Mesothelial cell of epicardium (in vitro differentiated cells): ENCODE results near the gene TSPAN4. TPM values are rescaled to one million over a fixed set of nuclear protein-coding genes. Genes with fewer than 3 reads are reported as not detected.
A peak's percentile ranks its signal among the peaks of the same experiment; 100 is the strongest.

ENCODE experiments used
- DNase-seq, 2 experiments: peaks; one replicate each; pipeline ENCODE4 v3.0.0; 2021; ENCODE audit warnings: low spot score in 2 of 2; ENCODE audit not compliant: unreplicated experiment in 2 of 2
- H3K27ac Mint-ChIP-seq: 2 replicates; pipeline ENCODE4 v1.8.0; 2021; ENCODE audit warnings: mixed read lengths
- H3K27me3 Mint-ChIP-seq: 2 replicates; pipeline ENCODE4 v1.8.0; 2021; ENCODE audit warnings: low read depth, mixed read lengths
- H3K36me3 Mint-ChIP-seq: 2 replicates; pipeline ENCODE4 v1.8.0; 2021; ENCODE audit warnings: mixed read lengths
- H3K4me1 Mint-ChIP-seq: 2 replicates; pipeline ENCODE4 v1.8.0; 2021; ENCODE audit warnings: mixed read lengths
- H3K4me3 Mint-ChIP-seq: 2 replicates; pipeline ENCODE4 v1.8.0; 2021; ENCODE audit warnings: mild to moderate bottlenecking, moderate library complexity, mixed read lengths
- H3K9me3 Mint-ChIP-seq: 2 replicates; pipeline ENCODE4 v1.8.0; 2021; ENCODE audit warnings: mixed read lengths
- CTCF ChIP-seq: fragments of 200-600 bp; sonication (generic); IDR thresholded peaks from one replicate; pipeline ENCODE4 v1.5.0; 2021; ENCODE audit warnings: antibody characterized with exemption; ENCODE audit not compliant: unreplicated experiment
- total RNA-seq: library from RNA; stranded (reverse); gene quantifications from 3 replicates; pipeline ENCODE4 v1.2.1, GENCODE V29; 2021

TSPAN4 gene
- total RNA-seq, 1 donor from 2014 or later = 94.1 TPM

- TF ChIP-seq CTCF = no peak
- H3K36me3 Mint-ChIP-seq = peaks cover 2% of the 10 kb centered on the region
- no peaks in the 10 kb centered on the region for H3K4me1 Mint-ChIP-seq
- DNase-seq = no peak
- no peaks in the 10 kb centered on the region for H3K27me3 Mint-ChIP-seq
- H3K9me3 Mint-ChIP-seq = no peaks in the 10 kb centered on the region
- no peak overlapping the region for H3K27ac Mint-ChIP-seq
- H3K4me3 Mint-ChIP-seq = no peak overlapping the region
These were observed 52.9 kb downstream of the TSPAN4 start for GRCh38 chr11:895331-896110.

- H3K4me3 Mint-ChIP-seq = no peak overlapping the region
- DNase-seq = no peak
- no peaks in the 10 kb centered on the region for H3K4me1 Mint-ChIP-seq
- H3K9me3 Mint-ChIP-seq = no peaks in the 10 kb centered on the region
- no peak for TF ChIP-seq CTCF
- H3K27ac Mint-ChIP-seq = no peak overlapping the region
- peaks cover 8% of the 10 kb centered on the region for H3K36me3 Mint-ChIP-seq
- no peaks in the 10 kb centered on the region for H3K27me3 Mint-ChIP-seq
These were observed 54.8 kb downstream of the TSPAN4 start for GRCh38 chr11:897253-898142.

- TF ChIP-seq CTCF = peak; percentile 19
- DNase-seq = no peak
- no peaks in the 10 kb centered on the region for H3K9me3 Mint-ChIP-seq
- no peak overlapping the region for H3K27ac Mint-ChIP-seq
- H3K36me3 Mint-ChIP-seq = peaks cover 8% of the 10 kb centered on the region
- H3K4me3 Mint-ChIP-seq = no peak overlapping the region
- H3K4me1 Mint-ChIP-seq = no peaks in the 10 kb centered on the region
- H3K27me3 Mint-ChIP-seq = no peaks in the 10 kb centered on the region
These were observed 55.5 kb downstream of the TSPAN4 start for GRCh38 chr11:898143-898511.

- Mint-ChIP-seq H3K9me3 (no peaks in the 10 kb centered on the region), H3K27ac (no peak overlapping the region), H3K27me3 (no peaks in the 10 kb centered on the region), H3K4me3 (no peak overlapping the region), H3K36me3 (peaks cover 8% of the 10 kb centered on the region), H3K4me1 (no peaks in the 10 kb centered on the region)
- no peak for DNase-seq
- no peak for TF ChIP-seq CTCF
These were observed 56.0 kb downstream of the TSPAN4 start for GRCh38 chr11:898540-899190.

- TF ChIP-seq CTCF = no peak
- Mint-ChIP-seq H3K27ac (no peak overlapping the region), H3K9me3 (no peaks in the 10 kb centered on the region), H3K4me1 (no peaks in the 10 kb centered on the region), H3K36me3 (peaks cover 13% of the 10 kb centered on the region), H3K4me3 (no peak overlapping the region), H3K27me3 (no peaks in the 10 kb centered on the region)
- DNase-seq = no peak
These were observed 57.1 kb downstream of the TSPAN4 start for GRCh38 chr11:899724-900123.
